Right hindlimb (tissue), 1 donor: ENCODE measurements around the gene UBE2Q1.
"Not testable (repeated sequence)": the region's sequence is repeated elsewhere in the genome, so short reads cannot be mapped to it uniquely, and the experiment has no call there.

Experiments
- DNase-seq: peaks from one replicate; pipeline ENCODE4 v3.0.0-alpha.2; 2018

UBE2Q1 gene

DNA sequence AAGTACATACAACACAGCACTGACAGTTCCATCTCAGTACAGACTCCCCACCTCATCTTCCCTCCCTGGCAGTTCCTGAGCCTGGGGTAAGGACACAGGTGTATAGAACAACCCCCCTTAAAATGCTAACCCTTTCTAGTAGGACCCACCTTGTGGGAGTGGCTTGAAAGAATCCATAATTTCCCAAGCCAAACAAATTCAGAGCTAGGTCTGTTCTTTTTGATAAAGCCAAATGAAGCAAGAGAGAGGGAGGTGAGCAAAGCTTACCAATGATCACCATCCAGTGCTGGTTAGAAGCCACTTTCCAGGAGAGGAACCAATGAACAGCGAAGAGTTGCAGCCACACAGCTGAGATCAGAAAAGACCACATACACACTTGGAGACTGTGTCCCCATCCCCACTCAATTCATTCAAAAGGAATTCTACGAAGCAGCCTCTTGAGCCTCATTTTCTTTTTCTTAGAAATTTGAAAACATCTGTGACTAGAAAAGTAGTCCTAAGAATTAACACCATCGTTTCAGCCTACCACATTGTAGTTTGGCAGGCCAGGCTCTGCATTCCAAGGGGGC, 9.2 kb downstream of the UBE2Q1 start:
- DNase-seq = no peak

DNA sequence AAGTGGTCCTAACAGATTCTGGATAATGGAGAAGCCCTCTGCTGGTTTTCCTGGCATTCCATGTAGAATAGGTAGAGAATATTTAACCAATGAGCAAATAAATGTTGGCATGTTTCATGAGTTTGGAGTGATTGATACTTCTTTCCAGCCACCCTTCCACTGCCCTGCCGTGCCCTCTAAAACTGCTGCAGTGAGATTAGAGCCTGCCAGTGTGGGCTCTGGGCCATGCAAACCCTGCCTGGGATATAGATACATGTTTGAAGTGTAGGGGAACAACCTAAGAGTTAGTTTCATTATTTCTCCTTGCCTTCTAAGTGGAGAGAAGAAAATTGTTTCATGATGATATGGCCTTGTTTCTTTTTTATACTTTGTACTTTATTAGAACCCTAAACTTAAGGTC, 10.4 kb downstream of the UBE2Q1 start:
- no peak for DNase-seq

DNA sequence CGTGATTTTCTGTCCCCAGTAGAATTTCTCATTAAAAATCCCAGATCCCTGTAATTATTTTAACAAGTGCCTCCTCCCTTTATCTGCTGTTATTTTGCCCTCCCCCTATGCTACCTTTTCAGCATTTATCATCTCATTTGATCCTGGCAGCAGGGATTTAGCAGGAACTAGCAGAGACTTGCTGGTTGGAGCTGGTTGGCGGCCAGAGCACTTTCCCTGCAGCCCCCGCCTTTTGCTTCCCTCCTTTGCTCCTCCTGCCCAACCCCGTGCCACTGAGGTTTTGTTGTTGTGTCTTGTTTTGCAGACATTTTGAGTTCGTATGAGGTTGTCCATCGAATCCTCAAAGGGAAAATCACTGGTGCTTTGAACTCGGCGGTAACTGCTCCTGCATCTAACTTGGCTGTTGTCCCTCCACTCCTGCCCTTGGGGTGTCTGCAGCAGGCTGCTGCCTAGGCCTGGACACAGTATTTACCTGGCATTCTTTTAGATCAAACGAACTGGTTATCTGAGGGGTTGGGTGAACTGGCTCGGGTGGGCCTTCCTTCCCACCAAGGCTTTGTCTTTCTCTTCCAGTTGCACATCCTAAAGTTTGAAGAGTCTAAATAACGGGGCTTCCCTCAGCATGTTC, 11.2 kb downstream of the UBE2Q1 start:
- no peak for DNase-seq

DNA sequence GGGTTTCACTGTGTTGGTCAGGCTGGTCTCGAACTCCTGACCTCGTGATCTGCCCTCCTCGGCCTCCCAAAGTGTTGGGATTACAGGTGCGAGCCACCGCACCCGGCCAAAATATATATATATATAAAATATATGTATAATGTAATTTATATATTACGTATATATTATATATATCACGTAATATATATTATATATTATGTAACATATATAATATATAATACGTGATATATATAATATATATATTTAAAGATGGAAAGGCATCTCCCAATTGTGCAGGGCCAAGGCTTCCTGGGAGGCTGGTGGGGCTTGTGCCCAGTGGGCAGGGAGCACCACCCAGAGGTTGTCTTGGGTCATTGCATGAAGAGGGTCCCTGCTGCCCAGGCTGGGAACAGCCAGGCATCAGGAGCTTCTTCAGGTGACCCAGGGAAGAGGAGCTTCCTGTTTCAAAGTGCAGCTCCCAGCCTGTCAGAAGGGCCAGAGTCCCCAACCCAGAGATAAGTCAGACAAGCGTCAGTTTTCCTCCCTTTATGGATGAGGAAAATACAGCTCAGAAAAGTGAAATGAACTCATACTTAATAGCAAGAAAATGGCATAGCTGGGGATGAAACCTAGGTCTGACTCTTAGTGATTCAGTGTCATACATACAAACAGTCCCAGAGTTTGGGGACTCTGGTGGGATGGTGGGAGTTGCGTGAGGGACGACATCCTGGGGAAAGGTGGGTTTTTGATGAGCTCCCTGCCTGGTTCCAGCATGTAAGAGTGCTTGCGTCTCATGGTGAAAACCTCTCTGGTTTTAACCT, 12.0 kb downstream of the UBE2Q1 start:
- peak; percentile 34 for DNase-seq

DNA sequence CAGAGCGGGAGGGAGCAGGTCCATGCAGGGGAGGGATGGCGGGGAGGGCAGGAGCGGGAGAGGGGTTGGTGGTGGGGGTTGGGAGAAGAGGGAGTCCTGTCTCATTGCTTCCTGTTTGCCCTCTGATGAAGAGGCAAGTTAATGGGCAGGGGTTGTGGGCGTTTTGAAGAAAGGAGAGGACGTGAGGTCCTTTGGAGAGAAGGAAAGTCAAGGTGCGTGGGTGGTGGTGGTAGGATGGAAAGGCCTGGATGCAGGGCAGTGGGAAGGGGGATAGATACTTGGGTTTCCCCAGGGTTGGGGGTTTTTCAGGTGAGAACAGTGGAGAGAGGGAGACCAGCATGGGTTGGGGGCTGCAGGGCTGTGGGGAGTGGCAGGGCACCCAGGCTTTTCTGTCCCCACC, 17.2 kb downstream of the UBE2Q1 start:
- DNase-seq = no peak

DNA sequence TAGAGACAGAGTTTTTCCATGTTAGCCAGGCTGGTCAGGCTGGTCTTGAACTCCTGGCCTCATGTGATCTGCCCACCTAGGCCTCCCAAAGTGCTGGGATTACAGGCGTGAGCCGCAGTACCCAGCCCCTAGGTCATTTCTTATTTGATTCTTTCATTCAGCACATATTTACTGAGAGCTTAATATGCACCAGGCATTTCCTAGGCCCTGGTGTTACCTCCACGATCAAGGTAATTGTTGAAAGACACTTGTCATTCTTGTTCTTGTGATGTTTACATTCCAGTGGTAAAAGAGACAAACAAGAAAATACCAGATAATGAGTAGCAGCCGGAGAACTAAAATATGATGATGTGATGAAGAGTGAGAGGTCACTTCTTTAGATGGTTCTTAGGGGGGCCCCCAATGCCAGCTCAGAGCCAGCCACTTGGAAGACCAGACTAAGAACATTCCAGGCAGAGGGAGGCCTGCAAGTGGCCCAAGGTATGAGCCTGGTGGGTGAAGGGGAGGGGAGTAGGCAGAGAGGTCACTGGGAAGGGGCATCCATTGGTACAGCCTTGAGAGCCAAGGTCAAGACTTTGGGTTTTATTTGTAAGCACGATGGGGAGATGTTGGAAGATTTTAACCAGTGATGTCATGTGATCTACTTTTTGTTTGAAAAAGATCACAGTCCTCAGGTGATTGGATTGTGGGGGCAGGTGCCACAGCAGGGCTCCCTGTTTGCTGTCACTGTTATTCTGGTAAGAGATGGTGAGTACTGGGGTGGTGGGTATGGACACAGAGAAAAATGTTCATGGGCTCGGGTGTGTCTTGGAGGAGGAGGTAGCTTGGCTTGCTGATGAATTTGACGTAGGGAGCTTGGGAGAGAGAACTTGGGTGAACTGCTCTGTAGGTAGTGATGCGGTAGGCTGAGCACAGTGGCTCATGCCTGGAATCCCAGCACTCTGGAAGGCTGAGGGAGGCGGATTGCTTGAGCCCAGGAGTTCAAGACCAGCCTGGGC, 18.7 kb downstream of the UBE2Q1 start:
- DNase-seq = no peak

DNA sequence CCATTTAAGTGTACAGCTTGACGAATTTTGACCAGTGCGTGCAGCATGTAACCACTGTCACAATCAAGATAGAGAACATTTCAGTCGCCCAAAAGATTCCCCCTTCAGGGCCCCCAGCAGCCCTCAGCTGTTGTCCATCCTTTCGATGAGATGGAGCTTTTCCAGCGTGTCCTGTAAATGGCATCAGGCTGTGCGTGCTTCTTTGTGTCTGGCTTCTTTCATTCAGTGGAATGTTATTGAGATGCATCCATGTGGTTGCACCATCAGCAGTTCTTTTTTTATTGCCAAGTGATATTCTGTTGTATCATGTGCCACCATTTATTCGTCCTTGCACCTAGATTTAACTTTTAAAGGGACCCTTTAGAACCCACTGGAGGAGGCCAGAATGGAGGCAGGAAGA, 21.9 kb downstream of the UBE2Q1 start:
- no peak for DNase-seq

DNA sequence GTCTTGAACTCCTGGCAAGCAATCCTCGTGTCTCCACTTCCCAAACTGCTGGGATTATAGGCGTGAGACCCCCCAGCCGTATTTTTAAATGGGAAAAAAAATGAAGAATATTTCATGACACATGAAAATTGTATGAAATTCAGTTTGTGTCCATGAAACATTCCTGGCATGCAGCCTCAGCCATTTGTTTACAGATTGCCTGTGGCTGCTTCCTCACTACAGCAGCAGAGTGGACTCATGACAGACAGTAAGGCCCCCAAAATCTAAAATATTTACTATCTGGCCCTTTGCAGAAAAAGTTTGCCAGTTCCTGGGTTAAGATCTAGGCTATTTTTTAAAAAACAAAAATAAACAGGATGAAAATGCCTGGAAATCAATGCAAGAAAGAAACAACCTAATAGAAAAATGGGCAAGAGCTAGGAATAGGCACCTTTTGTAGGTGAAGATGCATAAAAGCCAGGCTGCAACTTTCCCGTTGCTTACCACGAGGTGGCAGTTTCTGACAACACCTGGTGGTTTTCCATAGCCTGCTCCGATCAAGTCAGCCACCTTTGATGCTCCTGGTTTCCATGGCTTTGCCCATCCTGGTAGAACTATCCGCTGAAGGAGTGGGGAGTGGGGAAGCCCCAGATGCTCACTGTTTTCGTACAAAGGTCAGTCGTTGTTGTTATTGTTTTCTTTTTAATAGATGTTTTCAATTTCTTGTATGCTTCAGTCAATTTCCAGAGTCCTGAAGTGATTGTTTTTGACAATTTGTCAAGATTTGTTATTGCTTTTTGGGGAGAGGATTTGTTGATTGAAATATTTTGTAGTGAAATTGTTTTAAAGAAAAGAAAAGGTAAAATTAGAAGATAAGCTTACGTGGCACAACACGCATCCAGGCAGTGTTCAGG, 24.3 kb downstream of the UBE2Q1 start:
- no peak for DNase-seq

DNA sequence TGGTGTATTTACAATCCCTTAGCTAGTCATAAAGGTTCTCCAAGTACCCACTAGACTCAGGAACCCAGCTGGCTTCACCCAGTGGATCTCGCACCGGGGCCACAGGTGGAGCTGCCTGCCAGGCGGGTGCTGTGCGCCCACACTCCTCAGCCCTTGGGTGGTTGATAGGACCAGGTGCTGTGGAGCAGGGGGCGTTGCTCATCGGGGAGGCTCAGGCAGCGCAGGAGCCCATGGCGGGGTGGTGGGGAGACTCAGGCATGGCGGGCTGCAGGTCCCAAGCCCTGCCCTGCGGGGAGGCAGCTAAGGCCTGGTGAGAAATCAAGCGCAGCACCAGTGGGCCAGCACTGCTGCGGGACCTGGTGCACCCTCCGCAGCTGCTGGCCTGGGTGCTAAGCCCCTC, 26.5 kb downstream of the UBE2Q1 start:
- not testable (repeated sequence) for DNase-seq

DNA sequence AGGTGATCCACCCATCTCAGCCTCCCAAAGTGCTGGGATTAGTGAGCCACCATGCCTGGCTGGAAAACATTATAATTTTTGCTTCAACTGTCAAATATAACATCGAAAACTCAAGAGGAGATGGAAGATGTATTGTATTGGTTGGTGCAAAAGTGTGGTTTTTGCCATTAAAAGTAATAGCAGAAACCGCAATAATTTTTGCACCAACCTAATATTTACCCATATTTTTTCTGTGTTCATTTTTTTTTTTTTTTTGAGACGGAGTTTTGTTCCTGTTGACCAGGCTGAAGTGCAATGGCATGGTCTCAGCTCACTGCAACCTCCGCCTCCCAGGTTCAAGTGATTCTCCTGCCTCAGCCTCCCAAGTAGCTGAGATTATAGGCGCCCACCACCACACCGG, 29.2 kb downstream of the UBE2Q1 start:
- no peak for DNase-seq

DNA sequence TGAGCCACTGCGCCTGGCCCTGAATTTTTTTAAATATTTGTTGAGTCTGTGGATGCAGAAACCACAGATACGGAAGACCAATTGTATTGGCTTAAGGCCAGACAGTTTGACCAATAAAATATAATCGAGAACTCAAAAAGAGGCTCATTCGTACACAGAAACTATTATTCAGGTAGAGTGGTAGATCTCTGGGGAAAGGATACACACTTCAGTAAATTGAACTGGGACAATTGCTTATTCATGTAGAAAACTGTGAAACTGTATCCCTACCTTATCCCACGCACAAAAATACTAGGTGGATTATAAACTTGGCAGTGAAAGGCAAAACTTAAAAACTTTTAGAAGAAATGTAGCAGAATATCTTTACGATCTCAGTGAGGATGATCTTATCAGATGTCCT, 31.3 kb downstream of the UBE2Q1 start:
- no peak for DNase-seq

DNA sequence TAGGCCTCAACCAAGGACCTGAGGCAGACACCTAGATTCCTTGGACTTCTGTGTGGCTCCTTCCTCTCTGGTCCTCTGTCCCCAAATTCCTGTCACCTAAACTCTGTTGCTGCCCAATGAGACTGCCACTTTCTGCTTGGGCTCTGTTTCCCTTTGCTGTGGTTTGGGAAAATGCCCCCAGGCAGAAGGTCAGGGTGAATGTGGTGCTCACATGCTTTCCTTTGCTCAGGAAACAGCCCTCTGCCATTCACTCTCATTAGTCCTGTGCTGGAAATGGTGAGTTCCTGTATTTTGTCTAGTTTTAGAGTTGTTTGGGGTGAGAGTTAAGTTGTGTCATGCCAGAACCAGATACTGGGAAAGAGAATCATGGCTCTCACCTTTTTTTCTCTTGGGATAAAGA, 33.6 kb downstream of the UBE2Q1 start:
- no peak for DNase-seq

DNA sequence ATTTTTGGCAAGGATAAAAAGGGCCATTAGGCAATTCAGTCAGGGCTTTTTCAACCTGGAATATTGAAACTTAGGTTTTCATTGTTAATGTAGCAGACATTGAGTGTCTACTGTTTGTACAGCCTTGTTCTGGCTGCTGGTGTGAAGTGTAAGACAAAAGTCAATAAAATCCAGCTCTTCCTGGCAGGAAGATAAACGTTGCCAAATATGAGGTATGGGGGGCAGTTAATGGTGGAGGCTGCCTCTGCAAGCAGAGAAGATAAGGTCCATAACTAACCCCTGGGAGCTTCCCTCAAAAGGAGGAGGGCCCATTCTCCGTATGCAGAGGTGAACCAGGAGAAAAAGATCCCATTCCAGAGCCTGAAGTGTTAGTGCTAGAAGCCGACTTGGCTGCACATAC, 36.8 kb downstream of the UBE2Q1 start:
- no peak for DNase-seq

DNA sequence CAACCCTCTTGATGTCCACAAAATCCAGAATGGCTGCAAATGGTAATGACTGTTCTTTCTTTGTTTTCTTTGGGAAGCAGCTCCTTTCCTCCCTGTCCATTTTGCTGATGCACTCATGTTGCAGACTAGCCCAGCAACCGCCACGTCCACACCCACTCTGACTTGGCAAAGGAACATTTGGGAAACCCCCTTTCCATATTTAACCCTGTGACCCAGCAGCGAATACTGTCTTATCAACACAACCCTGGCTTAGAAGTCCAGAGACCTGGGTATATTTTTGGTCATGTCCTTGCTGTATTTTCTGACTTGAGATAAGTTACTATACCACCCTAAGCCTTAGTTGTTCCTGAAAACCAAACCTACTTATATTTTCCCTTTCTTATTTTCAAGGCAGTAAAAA, 38.1 kb downstream of the UBE2Q1 start:
- DNase-seq = no peak

DNA sequence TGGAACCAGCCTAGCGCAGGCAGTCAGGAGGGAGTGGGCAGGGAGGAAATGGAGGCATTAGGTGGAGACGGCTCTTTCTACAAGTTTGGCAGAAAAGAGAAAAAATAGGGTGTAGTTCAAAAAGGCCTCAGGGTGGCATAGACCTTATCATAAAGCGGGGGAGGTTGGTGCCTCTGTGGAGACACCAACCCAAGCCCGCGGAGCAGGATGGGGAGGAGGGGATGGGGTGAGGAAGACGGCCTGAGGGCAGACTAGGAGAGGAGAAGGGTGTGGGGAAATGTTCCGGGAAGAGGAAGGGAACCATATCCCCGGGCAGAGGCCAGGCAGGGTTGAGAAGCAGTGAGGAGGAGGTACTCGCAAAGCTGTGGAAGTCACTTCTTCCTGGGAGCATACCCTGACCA, 38.9 kb downstream of the UBE2Q1 start:
- peak; percentile 23 for DNase-seq

DNA sequence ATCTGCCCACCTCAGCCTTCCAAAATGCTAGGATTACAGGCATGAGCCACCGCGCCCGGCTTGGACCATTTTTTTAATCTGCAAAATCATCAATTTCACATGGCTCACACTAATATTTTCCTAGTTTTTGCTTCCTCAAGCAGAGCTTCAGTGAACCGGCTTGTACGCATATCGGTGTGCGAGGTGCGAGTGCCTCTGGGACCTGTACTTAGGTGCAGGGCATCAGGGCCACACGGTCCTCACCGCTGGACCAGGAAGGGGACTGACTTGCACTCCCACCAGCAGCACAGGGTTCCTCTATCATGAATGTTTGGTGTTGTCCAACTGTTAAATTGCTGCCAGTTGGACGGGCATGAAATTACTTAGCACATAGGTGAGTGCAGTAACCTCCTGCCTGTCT, 40.8 kb downstream of the UBE2Q1 start:
- DNase-seq = no peak

DNA sequence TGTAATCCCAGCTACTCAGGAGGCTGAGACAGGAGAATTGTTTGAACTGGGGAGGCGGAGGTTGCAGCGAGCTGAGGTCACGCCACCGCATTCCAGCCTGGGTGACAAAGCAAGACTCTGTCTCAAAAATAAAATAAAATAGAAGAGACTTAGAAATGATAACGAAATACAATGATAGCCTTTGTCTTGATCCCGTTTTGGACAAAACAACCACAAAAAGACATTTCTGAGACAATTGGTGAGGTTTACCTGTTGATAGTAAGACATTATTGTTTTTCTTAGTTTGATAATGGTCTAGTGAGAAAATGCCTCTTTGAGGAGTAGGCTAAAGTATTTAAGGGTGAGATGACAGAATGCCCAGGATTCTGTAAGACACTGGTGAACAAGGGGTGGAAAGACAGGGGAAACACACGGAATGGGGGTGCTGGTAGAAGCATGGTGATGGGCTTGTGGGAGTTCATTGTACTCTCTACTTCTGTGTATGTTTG, 44.4 kb downstream of the UBE2Q1 start:
- DNase-seq = no peak

DNA sequence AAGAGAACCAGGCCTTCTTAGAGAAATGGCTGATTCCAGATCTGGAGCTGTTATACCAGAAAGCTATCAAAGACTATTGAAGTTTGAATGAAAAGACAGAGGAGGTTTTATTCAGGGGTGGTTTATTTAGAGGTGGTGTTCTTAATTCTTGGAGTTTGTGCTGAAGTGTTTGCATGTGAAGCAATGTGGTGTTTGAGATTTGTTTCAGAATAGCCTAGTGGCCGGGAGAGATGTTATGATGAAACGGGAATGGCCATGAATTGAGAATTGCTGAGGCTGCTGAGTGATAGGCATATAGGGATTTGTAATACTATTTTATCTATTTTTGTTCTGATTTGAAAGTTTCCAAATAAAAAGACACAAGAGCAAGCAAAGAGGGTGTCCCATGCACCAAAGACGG, 45.7 kb downstream of the UBE2Q1 start:
- no peak for DNase-seq

DNA sequence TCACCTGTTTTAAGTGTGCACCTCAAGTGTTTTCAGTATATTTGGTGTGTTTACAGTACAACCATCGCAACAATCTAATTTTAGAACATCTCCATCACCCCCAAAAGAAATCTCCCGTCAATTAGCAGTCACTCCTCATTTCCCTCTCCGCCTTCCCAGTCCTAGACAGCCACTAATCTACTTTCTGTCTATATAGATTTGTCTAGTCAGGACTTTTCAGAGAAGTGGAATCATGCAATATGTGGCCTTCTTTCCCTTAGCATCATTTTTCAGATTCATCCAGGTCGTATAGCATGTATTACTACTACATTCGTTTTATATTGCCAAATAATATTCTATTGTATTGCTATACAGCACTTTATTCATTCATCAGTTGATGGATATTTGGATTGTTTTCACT, 54.6 kb downstream of the UBE2Q1 start:
- DNase-seq = no peak

DNA sequence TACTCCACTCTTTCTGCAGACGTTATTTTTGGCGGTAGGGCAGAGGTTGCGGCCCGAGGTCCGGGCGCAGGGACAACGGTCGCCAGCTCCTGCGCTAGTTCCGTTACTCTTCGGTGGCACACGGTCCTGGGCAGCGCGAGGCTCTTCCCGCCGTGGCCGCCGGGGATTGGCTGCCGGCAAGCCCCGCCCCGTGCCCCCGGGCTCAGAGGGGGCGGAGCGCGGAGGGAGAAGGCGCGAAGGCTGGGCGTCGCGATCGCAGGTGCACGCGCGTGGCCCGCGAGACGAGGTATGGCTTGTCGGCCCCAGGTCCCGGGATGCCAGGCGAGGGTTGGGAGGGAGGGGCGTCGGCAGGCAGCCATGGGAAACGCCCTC, 55.7 kb downstream of the UBE2Q1 start:
- no peak for DNase-seq

DNA sequence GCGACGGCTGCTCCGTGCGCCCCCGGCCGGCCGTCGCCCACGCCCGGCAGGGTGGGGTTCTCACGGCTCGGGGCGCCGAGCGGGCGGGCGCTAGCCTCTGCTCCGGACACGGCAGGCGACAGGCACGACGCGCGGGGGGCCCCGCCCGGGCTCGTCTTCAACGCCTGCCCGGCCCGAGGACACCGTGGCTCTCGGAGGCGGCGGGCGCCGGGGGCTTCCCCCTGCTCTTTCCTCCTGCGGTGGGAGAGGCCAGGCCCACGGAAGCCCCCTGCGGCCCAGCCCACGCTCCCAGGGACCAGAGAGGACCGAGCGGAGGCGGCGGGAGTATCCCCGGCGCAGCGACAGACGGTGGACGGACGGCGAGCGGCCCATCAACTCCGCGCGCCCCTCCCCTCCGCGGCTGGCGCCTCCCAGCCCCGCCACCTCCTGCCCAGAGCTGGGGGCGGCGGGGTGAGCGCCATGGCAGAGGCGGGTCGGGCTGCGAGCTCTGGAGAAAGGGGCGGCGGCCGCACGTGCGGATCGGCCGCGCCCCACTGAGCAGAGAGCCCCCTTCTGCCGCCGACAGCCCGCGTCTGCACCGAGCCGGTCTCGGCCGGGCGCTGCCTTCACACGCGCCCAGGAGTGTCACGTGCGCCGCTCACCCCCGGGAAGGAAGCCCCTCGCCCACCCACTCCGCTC, 56.3 kb downstream of the UBE2Q1 start, which contains the start of the genes SHE and TDRD10:
TSS of gene SHE (minus strand) at position 347 of the 678 bp plus-strand sequence. CDS start 386 bp downstream, outside the sequence.
TSS of gene TDRD10 (plus strand) at position 154 of the 678 bp plus-strand sequence. CDS start 4,685 bp downstream, outside the sequence.
- peak; percentile 40 for DNase-seq
